GM10248 (cell line): ENCODE data around the gene RNF135.

Experiments
- CTCF ChIA-PET: fragments of 300-600 bp; sonication (Branson Sonifier 250); formaldehyde crosslinking; extraction: SDS; loops from one replicate; lab custom pipeline; 2021; ENCODE audit warnings: antibody characterized with exemption; lab: Yijun Ruan, JAX
- POLR2A ChIA-PET: fragments of 350-650 bp; sonication (Branson Sonifier 250); formaldehyde crosslinking; extraction: SDS; loops from one replicate; lab custom pipeline; 2020; ENCODE audit warnings: antibody characterized with exemption; lab: Yijun Ruan, JAX
- DNase-seq: peaks from one replicate; pipeline ENCODE4 v3.0.0; 2012; ENCODE audit errors: extremely low spot score
- CTCF ChIP-seq: IDR thresholded peaks from 2 replicates; pipeline ENCODE4 v1.5.1; 2012; ENCODE audit warnings: mild to moderate bottlenecking, low read depth; ENCODE audit errors: extremely low read depth, missing control alignments, control extremely low read depth

The RNF135 gene

GRCh38 chr17:30952638-30953393 is 18.0 kb upstream of the RNF135 start:
- POLR2A ChIA-PET = no interaction called here
- CTCF ChIA-PET = interaction anchor here (0.8 to 1.2 kb wide), 2 partner anchors 14 to 19 kb away, joined by 3 read pairs; no protein-coding TSS in a partner anchor

GRCh38 chr17:30954046-30954830 is 16.6 kb upstream of the RNF135 start:
- CTCF ChIA-PET = interaction anchor here (1.1 to 1.8 kb wide), 2 partner anchors 14 to 15 kb away, joined by 3 to 5 read pairs; no protein-coding TSS in a partner anchor
- no peak for DNase-seq
- POLR2A ChIA-PET = interaction anchor here (0.6 kb wide), 1 partner anchor 1357 kb away, joined by 4 read pairs; no protein-coding TSS in a partner anchor

More at GRCh38 chr17:30952638-30953393, 18.0 kb upstream of the RNF135 start:
- DNase-seq = no peak
- no peak for TF ChIP-seq CTCF

GRCh38 chr17:30956764-30957374 is 14.0 kb upstream of the RNF135 start:
- DNase-seq = no peak

More at GRCh38 chr17:30954046-30954830, 16.6 kb upstream of the RNF135 start:
- no peak for TF ChIP-seq CTCF

GRCh38 chr17:30957741-30958140 is 13.1 kb upstream of the RNF135 start:
- POLR2A ChIA-PET = no interaction called here
- CTCF ChIA-PET = no interaction called here
- TF ChIP-seq CTCF = no peak
- DNase-seq = no peak

More at GRCh38 chr17:30956764-30957374, 14.0 kb upstream of the RNF135 start:
- ChIA-PET POLR2A (no interaction called here), CTCF (interaction anchor here (1.3 kb wide), 1 partner anchor 14 kb away, joined by 3 read pairs; the partner anchor contains the start of gene RNF135)
- no peak for TF ChIP-seq CTCF

GRCh38 chr17:30958187-30958586 is 12.7 kb upstream of the RNF135 start:
- no peak for TF ChIP-seq CTCF
- ChIA-PET CTCF (interaction anchor here (0.5 to 1.3 kb wide), 3 partner anchors 12 to 34 kb away, joined by 3 to 4 read pairs (median 3); partner anchors contain the start of gene RNF135), POLR2A (interaction anchor here (0.6 kb wide), 1 partner anchor 98 kb away, joined by 3 read pairs; no protein-coding TSS in a partner anchor)
- no peak for DNase-seq
